Dendritic cell treated with granulocyte-macrophage colony-stimulating factor and Interleukin-4, amounts not matched to agents 40 ng/mL and 50 ng/mL, for 4 days (primary cell): ENCODE results near the gene CDT1.
A peak's percentile ranks its signal among the peaks of the same experiment; 100 is the strongest.

Experiments used
- H3K27ac Mint-ChIP-seq: one replicate; pipeline ENCODE4 v1.8.0; 2022; ENCODE audit warnings: mild to moderate bottlenecking, mixed read lengths
- H3K27me3 Mint-ChIP-seq: one replicate; pipeline ENCODE4 v1.8.0; 2022; ENCODE audit warnings: mild to moderate bottlenecking, mixed read lengths
- H3K36me3 Mint-ChIP-seq: one replicate; pipeline ENCODE4 v1.8.0; 2022; ENCODE audit warnings: low read depth, mixed read lengths
- H3K4me1 Mint-ChIP-seq: one replicate; pipeline ENCODE4 v1.8.0; 2022; ENCODE audit warnings: low read depth, mixed read lengths
- H3K4me3 Mint-ChIP-seq: one replicate; pipeline ENCODE4 v1.8.0; 2022; ENCODE audit warnings: mild to moderate bottlenecking, moderate library complexity, mixed read lengths
- H3K9me3 Mint-ChIP-seq: one replicate; pipeline ENCODE4 v1.8.0; 2022; ENCODE audit warnings: mixed read lengths
- intact Hi-C: fragments of 100-400 bp; cut with micrococcal nuclease; formaldehyde crosslinking; loops from one replicate; pipeline ENCODE4 v1.15.0; 2022

The CDT1 gene

GRCh38 chr16:88857728-88858339, 54.2 kb downstream of the CDT1 start:
- Mint-ChIP-seq H3K27me3 (no peaks in the 10 kb centered on the region), H3K4me1 (peaks cover 55% of the 10 kb centered on the region), H3K27ac (peak overlapping the region; percentile 83), H3K36me3 (peaks cover 58% of the 10 kb centered on the region), H3K4me3 (peak overlapping the region; percentile 90), H3K9me3 (no peaks in the 10 kb centered on the region)
- intact Hi-C loops, result loop anchor here (2.0 kb wide), 3 partner anchors 45 to 359 kb away; partner anchors contain the start of genes PIEZO1 and ZNF778
